Keratinocyte (primary cell): ENCODE data around the gene CWC22. TPM values are rescaled to one million over a fixed set of nuclear protein-coding genes. Genes with fewer than 3 reads are reported as not detected.

ENCODE experiments used
- DNase-seq: peaks from one replicate; pipeline ENCODE4 v3.0.0-alpha.2; 2011; ENCODE audit warnings: low read depth, missing footprints, low spot score
- FAIRE-seq: peaks from 2 replicates; lab custom pipeline; 2011; peaks lifted over from hg19 to GRCh38; lab: Jason Lieb, UNC
- H2AFZ ChIP-seq: 2 replicates; pipeline ENCODE4 v1.6.0; 2012; ENCODE audit warnings: low read length, control low read depth, inconsistent platforms; ENCODE audit not compliant: control insufficient read depth
- H3K27ac ChIP-seq: 2 replicates; pipeline ENCODE4 v1.5.1; 2011; ENCODE audit warnings: low read length; ENCODE audit not compliant: control insufficient read depth, insufficient read depth
- H3K27me3 ChIP-seq: 3 replicates; pipeline ENCODE4 v1.6.0; 2011; ENCODE audit warnings: low read length; ENCODE audit not compliant: control insufficient read depth, insufficient read depth; ENCODE audit errors: extremely low read depth
- H3K36me3 ChIP-seq, 2 experiments: 2 replicates in 1 of 2; 3 replicates in 1 of 2; pipeline ENCODE4 v1.5.1; 2011; ENCODE audit warnings: low read length in 2 of 2, mild to moderate bottlenecking in 1 of 2; ENCODE audit not compliant: control insufficient read depth in 2 of 2, insufficient read depth in 2 of 2; ENCODE audit errors: extremely low read depth in 1 of 2
- H3K4me1 ChIP-seq: 3 replicates; pipeline ENCODE4 v1.5.1; 2011; ENCODE audit warnings: low read length; ENCODE audit not compliant: control insufficient read depth, insufficient read depth; ENCODE audit errors: extremely low read depth
- H3K4me2 ChIP-seq: 3 replicates; pipeline ENCODE4 v1.6.0; 2011; ENCODE audit warnings: low read depth, low read length; ENCODE audit not compliant: control insufficient read depth, insufficient read depth; ENCODE audit errors: extremely low read depth
- H3K4me3 ChIP-seq, 3 experiments: fragments of 200-600 bp in 1 of 3; sonication (generic) in 1 of 3; 2 replicates in 2 of 3; 3 replicates in 1 of 3; pipeline ENCODE4 v1.5.1; 2011 to 2016; ENCODE audit warnings: low read length in 3 of 3, mild to moderate bottlenecking in 3 of 3, control low read depth in 2 of 3, inconsistent platforms in 1 of 3, low read depth in 1 of 3, mixed read lengths in 1 of 3, mixed run types in 1 of 3, moderate library complexity in 1 of 3; ENCODE audit not compliant: control insufficient read depth in 2 of 3, insufficient read depth in 2 of 3; ENCODE audit errors: extremely low read depth in 1 of 3
- H3K79me2 ChIP-seq: 2 replicates; pipeline ENCODE4 v1.6.0; 2012; ENCODE audit warnings: low read length; ENCODE audit not compliant: control insufficient read depth, insufficient read depth
- H3K9ac ChIP-seq: 3 replicates; pipeline ENCODE4 v1.6.0; 2011; ENCODE audit warnings: low read length; ENCODE audit not compliant: control insufficient read depth, insufficient read depth; ENCODE audit errors: extremely low read depth
- H3K9me1 ChIP-seq: 3 replicates; pipeline ENCODE4 v1.6.0; 2011; ENCODE audit warnings: low read length; ENCODE audit not compliant: control insufficient read depth, insufficient read depth; ENCODE audit errors: extremely low read depth
- H3K9me3 ChIP-seq: 2 replicates; pipeline ENCODE4 v1.5.1; 2012; ENCODE audit warnings: low read depth, low read length; ENCODE audit not compliant: control insufficient read depth
- H4K20me1 ChIP-seq: 3 replicates; pipeline ENCODE4 v1.6.0; 2011; ENCODE audit warnings: low read length; ENCODE audit not compliant: control insufficient read depth, insufficient read depth; ENCODE audit errors: extremely low read depth
- CTCF ChIP-seq, 3 experiments: IDR thresholded peaks in 1 of 3; conservative IDR thresholded peaks in 1 of 3; optimal IDR thresholded peaks in 1 of 3; 2 replicates in 2 of 3; 3 replicates in 1 of 3; pipeline versions ENCODE3 to v1.5.1; 2011; ENCODE audit warnings: low read length in 3 of 3, mild to moderate bottlenecking in 3 of 3, moderate library complexity in 2 of 3, control low read depth in 1 of 3, inconsistent platforms in 1 of 3; ENCODE audit not compliant: insufficient read depth in 2 of 3; ENCODE audit errors: extremely low read depth in 1 of 3
- EZH2 ChIP-seq: IDR thresholded peaks from one replicate; pipeline ENCODE4 v1.6.1; 2012; ENCODE audit warnings: inconsistent platforms, mild to moderate bottlenecking, low read length, moderate library complexity
- dilution Hi-C: fragments of 300-500 bp; cut with MboI; formaldehyde crosslinking; loops from one replicate; pipeline ENCODE4 v1.7.0; 2020; ENCODE audit warnings: low sequenced_read_pairs; ENCODE audit not compliant: extremely low pct_ligation_motif_present
- polyA plus RNA-seq, 5 experiments: library from polyadenylated mRNA; depleted of rRNA in 3 of 5; stranded (reverse) in 3 of 5; stranded (forward) in 1 of 5; unstranded in 1 of 5; fragments of >200 nt; gene quantifications; 1 replicate in 1 of 5; 2 replicates in 3 of 5; 3 replicates in 1 of 5; pipeline versions ENCODE4 v1.2.1 to v1.2.3, GENCODE V29; 2011 to 2012; ENCODE audit warnings: missing spikeins in 2 of 5, low read depth in 1 of 5, low replicate concordance in 1 of 5

The CWC22 gene
- polyA plus RNA-seq, 1 donor (not counting 4 experiments of a cell fraction or from before 2014, with no cell fraction given): 8.8 TPM

- Histone ChIP-seq H3K9ac (no peak overlapping the region), H3K9me1 (no peaks in the 10 kb centered on the region), H3K27me3 (no peaks in the 10 kb centered on the region), H3K4me3 (no peak overlapping the region), H3K4me2 (no peak overlapping the region), H3K9me3 (no peaks in the 10 kb centered on the region), H3K27ac (no peak overlapping the region), H3K79me2 (no peaks in the 10 kb centered on the region), H3K4me1 (no peaks in the 10 kb centered on the region), H3K36me3 (peaks cover 10 to 13% of the 10 kb centered on the region in 2 experiments), H4K20me1 (no peaks in the 10 kb centered on the region), H2AFZ (no peak overlapping the region)
- FAIRE-seq: no peak
- DNase-seq: no peak
- TF ChIP-seq EZH2 (no peak), CTCF (optimal IDR thresholded peaks at IDR 0.05 in 1 of 3, IDR thresholded peaks at IDR 0.05 in 1 of 3, conservative IDR thresholded peaks at IDR 0.05 in 1 of 3; ENCODE audit: extremely low read depth in 1 of 3, insufficient read depth in 2 of 3, low read length in 3 of 3) (no peak)
- dilution Hi-C loops: no loop called here
These were observed 57.7 kb downstream of the CWC22 start for GRCh38 chr2:179949438-179949837.

GRCh38 chr2:179948058-179948457 lies 59.0 kb downstream of the CWC22 start:
- TF ChIP-seq EZH2 (no peak), CTCF (optimal IDR thresholded peaks at IDR 0.05 in 1 of 3, IDR thresholded peaks at IDR 0.05 in 1 of 3, conservative IDR thresholded peaks at IDR 0.05 in 1 of 3; ENCODE audit: extremely low read depth in 1 of 3, insufficient read depth in 2 of 3, low read length in 3 of 3) (no peak)
- DNase-seq: no peak
- Histone ChIP-seq H4K20me1 (no peaks in the 10 kb centered on the region), H3K9me3 (no peaks in the 10 kb centered on the region), H3K4me1 (no peaks in the 10 kb centered on the region), H3K9me1 (no peaks in the 10 kb centered on the region), H3K79me2 (no peaks in the 10 kb centered on the region), H3K27ac (no peak overlapping the region), H3K4me3 (no peak overlapping the region), H3K27me3 (no peaks in the 10 kb centered on the region), H3K9ac (no peak overlapping the region), H3K36me3 (peaks cover 5 to 10% of the 10 kb centered on the region in 2 experiments), H3K4me2 (no peak overlapping the region), H2AFZ (no peak overlapping the region)
- FAIRE-seq: no peak
- dilution Hi-C loops: no loop called here
